B cell (primary cell): ENCODE data around the gene NCS1.

Experiments used
- CTCF ChIP-seq: fragments of 200-600 bp; IDR thresholded peaks from one replicate; pipeline ENCODE4 v1.8.0; 2022; ENCODE audit warnings: antibody characterized with exemption, mild to moderate bottlenecking
- EZH2 ChIP-seq: IDR thresholded peaks from 2 replicates; pipeline ENCODE4 v1.6.1; 2012; ENCODE audit warnings: borderline replicate concordance, low read depth, mild to moderate bottlenecking, moderate library complexity, low read length; ENCODE audit not compliant: insufficient read depth, poor library complexity, severe bottlenecking

GRCh38 chr9:130183133-130183762, 11.0 kb downstream of the NCS1 start:
- TF ChIP-seq CTCF, result no peak
- no peak for TF ChIP-seq EZH2
